Prostate gland (tissue), 2 donors: ENCODE results near the gene OSBP2.

Source experiments
- CTCF ChIP-seq, 4 experiments: fragments of 200-600 bp in 2 of 4; fragments of 450-650 bp in 2 of 4; sonication (generic) in 2 of 4; IDR thresholded peaks; 1 replicate in 3 of 4; 2 replicates in 1 of 4; pipeline ENCODE4 v1.5.1; 2016 to 2019; ENCODE audit warnings: antibody characterized with exemption in 4 of 4, mild to moderate bottlenecking in 2 of 4, moderate library complexity in 2 of 4
- POLR2A ChIP-seq: fragments of 450-650 bp; IDR thresholded peaks from one replicate; pipeline ENCODE4 v1.6.1; 2016; ENCODE audit warnings: antibody characterized with exemption, mild to moderate bottlenecking
- POLR2AphosphoS5 ChIP-seq: sonication (generic); formaldehyde crosslinking; IDR thresholded peaks from one replicate; pipeline ENCODE4 v1.6.1; 2017; ENCODE audit warnings: antibody characterized with exemption

DNA sequence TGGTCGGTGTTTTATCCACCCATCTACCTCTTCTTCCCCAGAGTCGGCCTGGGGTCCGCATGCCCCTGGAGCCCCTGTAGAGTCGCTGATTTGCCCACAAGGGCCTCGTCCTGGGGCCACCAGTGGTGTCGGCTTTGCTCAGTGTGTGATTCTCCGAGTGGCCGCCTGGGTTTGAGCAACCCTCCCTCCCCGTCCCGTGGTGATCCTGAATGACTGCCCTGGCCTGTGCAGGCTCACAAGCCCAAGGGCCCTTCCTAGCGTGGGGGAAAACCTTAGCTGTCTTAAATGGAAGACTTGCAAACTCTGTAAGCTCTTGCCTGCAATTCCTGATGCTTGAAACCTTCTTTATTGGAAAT is 128.3 kb downstream of the OSBP2 start:
- TF ChIP-seq POLR2A: no peak
- TF ChIP-seq CTCF (IDR thresholded peaks at IDR 0.05): no peak
- no peak for TF ChIP-seq POLR2AphosphoS5
